HCT116 (cell line): ENCODE data around the gene TMEM174. TPM values are rescaled to one million over a fixed set of nuclear protein-coding genes. Genes with fewer than 3 reads are reported as not detected.
"Not testable (repeated sequence)": the region's sequence is repeated elsewhere in the genome, so short reads cannot be mapped to it uniquely, and the experiment has no call there.

ENCODE experiments used
- ATAC-seq: fragments of 200-7000 bp; cut with Tn5 transposase; 2 replicates; pipeline ENCODE4 v1.9.1; 2020; ENCODE audit warnings: mild to moderate bottlenecking, moderate library complexity
- BruUV-seq: library from RNA; stranded (reverse); fragments of 400-500 nt; replicated peaks from 2 replicates; lab custom pipeline; 2021; lab: Mats Ljungman, UMichigan
- CTCF ChIA-PET: fragments of 300-600 bp; sonication (Branson Sonifier 250); formaldehyde crosslinking; loops from one replicate; lab custom pipeline; 2021; ENCODE audit warnings: antibody characterized with exemption; lab: Charles Lee
- POLR2A ChIA-PET: fragments of 300-600, 350-600 bp; sonication (Branson Sonifier 250); formaldehyde crosslinking; loops from one replicate; lab custom pipeline; 2021; ENCODE audit warnings: antibody characterized with exemption; lab: Charles Lee
- RAD21 ChIA-PET, 2 experiments: fragments of 300-600 bp; sonication (Branson Sonifier 250); formaldehyde crosslinking; loops; one replicate each; lab custom pipeline; 2023; ENCODE audit warnings: low total read pairs in 2 of 2; ENCODE audit not compliant: uncharacterized antibody in 2 of 2, unreplicated experiment in 2 of 2, low non-redundant PET in 1 of 2; lab: Charles Lee
- DNase-seq: peaks from one replicate; pipeline ENCODE4 v3.0.0-alpha.2; 2010; ENCODE audit warnings: low read depth, low spot score
- H2AFZ ChIP-seq: fragments of 200-600 bp; shearing (Covaris generic), sonication (generic); 2 replicates; pipeline ENCODE4 v1.6.1; 2017; ENCODE audit warnings: low read depth, mixed run types, mixed read lengths, antibody characterized with exemption, low read length; ENCODE audit not compliant: poor library complexity, severe bottlenecking
- H3K27ac ChIP-seq: 2 replicates; pipeline ENCODE4 v1.5.1; 2012; ENCODE audit warnings: low read depth, low read length
- H3K27me3 ChIP-seq: fragments of 200-600 bp; sonication (generic); 2 replicates; pipeline ENCODE4 v1.6.1; 2016; ENCODE audit warnings: mixed run types, low read length, mixed read lengths; ENCODE audit not compliant: insufficient read depth
- H3K36me3 ChIP-seq, 2 experiments: fragments of 200-500 bp in 1 of 2; fragments of 200-600 bp in 1 of 2; sonication (Bioruptor generic) in 1 of 2; sonication (generic) in 1 of 2; 2 replicates each; pipeline versions ENCODE4 v1.5.1 to v1.6.1; 2014 to 2016; ENCODE audit warnings: low read length in 2 of 2, inconsistent platforms in 1 of 2, mixed read lengths in 1 of 2, mixed run types in 1 of 2; ENCODE audit not compliant: insufficient read depth in 2 of 2, control insufficient read depth in 1 of 2
- H3K4me1 ChIP-seq, 2 experiments: fragments of 200-600 bp in 1 of 2; sonication (generic) in 1 of 2; 2 replicates each; pipeline versions ENCODE4 v1.5.1 to v1.6.1; 2012 to 2017; ENCODE audit warnings: low read length in 2 of 2, inconsistent platforms in 1 of 2, mild to moderate bottlenecking in 1 of 2, mixed read lengths in 1 of 2, mixed run types in 1 of 2, moderate library complexity in 1 of 2; ENCODE audit not compliant: insufficient read depth in 2 of 2, control insufficient read depth in 1 of 2
- H3K4me2 ChIP-seq: fragments of 200-600 bp; sonication (generic); 2 replicates; pipeline ENCODE4 v1.6.1; 2017; ENCODE audit warnings: mixed run types, low read length, mixed read lengths
- H3K4me3 ChIP-seq, 2 experiments: fragments of 200-600 bp in 1 of 2; sonication (generic) in 1 of 2; replicated peaks in 1 of 2; 2 replicates each; pipeline ENCODE4 v1.5.1; 2011 to 2016; ENCODE audit warnings: low read length in 2 of 2, control low read depth in 1 of 2, low read depth in 1 of 2, mild to moderate bottlenecking in 1 of 2, mixed read lengths in 1 of 2, mixed run types in 1 of 2
- H3K79me2 ChIP-seq: fragments of 200-600 bp; sonication (generic); 2 replicates; pipeline ENCODE4 v1.6.1; 2017; ENCODE audit warnings: mild to moderate bottlenecking, mixed run types, low read length, moderate library complexity, mixed read lengths; ENCODE audit not compliant: insufficient read depth
- H3K9ac ChIP-seq: fragments of 200-600 bp; sonication (generic); 2 replicates; pipeline ENCODE4 v1.6.1; 2016; ENCODE audit warnings: low read length, mixed read lengths
- H3K9me2 ChIP-seq: fragments of 200-600 bp; sonication (generic), shearing (Covaris generic); 2 replicates; pipeline ENCODE4 v1.6.1; 2017; ENCODE audit warnings: mixed run types, mild to moderate bottlenecking, moderate library complexity; ENCODE audit not compliant: insufficient read depth
- H3K9me3 ChIP-seq, 2 experiments: fragments of 200-500 bp in 1 of 2; fragments of 200-600 bp in 1 of 2; sonication (Bioruptor generic) in 1 of 2; sonication (generic) in 1 of 2; 2 replicates each; pipeline ENCODE4 v1.6.1; 2014 to 2017; ENCODE audit warnings: low read length in 2 of 2, mixed read lengths in 2 of 2, inconsistent platforms in 1 of 2, low read depth in 1 of 2, mild to moderate bottlenecking in 1 of 2, mixed run types in 1 of 2, moderate library complexity in 1 of 2; ENCODE audit not compliant: control insufficient read depth in 1 of 2, insufficient read depth in 1 of 2
- H4K20me1 ChIP-seq: fragments of 200-600 bp; sonication (generic), shearing (Covaris generic); 2 replicates; pipeline ENCODE4 v1.6.1; 2017; ENCODE audit warnings: mixed run types, mild to moderate bottlenecking, moderate library complexity; ENCODE audit not compliant: insufficient read depth
- ATF3 ChIP-seq: IDR thresholded peaks from 2 replicates; pipeline ENCODE4 v1.6.1; 2012
- EGR1 ChIP-seq: IDR thresholded peaks from 2 replicates; pipeline ENCODE4 v1.6.1; 2012; ENCODE audit warnings: low read depth
- ELF1 ChIP-seq: IDR thresholded peaks from 2 replicates; pipeline ENCODE4 v1.6.1; 2012; ENCODE audit warnings: low read depth, borderline replicate concordance
- EZH2 ChIP-seq: fragments of 200-600 bp; sonication (generic); IDR thresholded peaks from 2 replicates; pipeline ENCODE4 v1.6.1; 2017; ENCODE audit warnings: antibody characterized with exemption, mixed run types
- EZH2phosphoT487 ChIP-seq: fragments of 200-600 bp; IDR thresholded peaks from 2 replicates; pipeline ENCODE4 v1.6.1; 2018; ENCODE audit warnings: antibody characterized with exemption, borderline replicate concordance
- FOSL1 ChIP-seq: IDR thresholded peaks from 2 replicates; pipeline ENCODE4 v1.6.1; 2012; ENCODE audit warnings: low read depth
- JUND ChIP-seq: IDR thresholded peaks from 2 replicates; pipeline ENCODE4 v1.6.1; 2012
- POLR2A ChIP-seq: IDR thresholded peaks from 2 replicates; pipeline ENCODE4 v1.7.0; 2011; ENCODE audit warnings: borderline replicate concordance; ENCODE audit not compliant: insufficient read depth, insufficient read length; ENCODE audit errors: extremely low read depth
- RAD21 ChIP-seq: IDR thresholded peaks from 2 replicates; pipeline ENCODE4 v1.6.1; 2012; ENCODE audit warnings: low read depth, mild to moderate bottlenecking
- REST ChIP-seq: IDR thresholded peaks from 2 replicates; pipeline ENCODE4 v1.6.1; 2012; ENCODE audit warnings: low read depth
- SRF ChIP-seq: IDR thresholded peaks from 2 replicates; pipeline ENCODE4 v1.6.1; 2012; ENCODE audit warnings: low read depth
- TCF7L2 ChIP-seq: IDR thresholded peaks from 2 replicates; pipeline ENCODE4 v1.7.0; 2011; ENCODE audit warnings: borderline replicate concordance, inconsistent platforms; ENCODE audit not compliant: insufficient read depth, insufficient read length; ENCODE audit errors: extremely low read depth
- YY1 ChIP-seq: IDR thresholded peaks from 2 replicates; pipeline ENCODE4 v1.6.1; 2011; ENCODE audit warnings: low read length, low read depth, moderate library complexity, mild to moderate bottlenecking; ENCODE audit not compliant: insufficient replicate concordance; ENCODE audit errors: extremely low read depth
- ZFX ChIP-seq: fragments of 450-650 bp; IDR thresholded peaks from 2 replicates; pipeline ENCODE4 v1.6.1; 2017
- ZNF274 ChIP-seq: fragments of 200-500 bp; sonication (Bioruptor generic); IDR thresholded peaks from 2 replicates; pipeline ENCODE4 v1.6.1; 2014; ENCODE audit warnings: mild to moderate bottlenecking, low read depth, low read length, inconsistent platforms
- intact Hi-C: fragments of 100-400 bp; cut with micrococcal nuclease; formaldehyde crosslinking; loops from 2 replicates; pipeline ENCODE4 v1.10.0; 2022
- total RNA-seq: library from RNA; stranded (reverse); gene quantifications from one replicate; pipeline ENCODE4 v1.2.1, GENCODE V29; 2021; ENCODE audit not compliant: unreplicated experiment

Gene TMEM174
- total RNA-seq, 1 experiment from 2014 or later: not detected

- CTCF ChIA-PET, DNase-seq, H3K27me3 ChIP-seq, ATAC-seq, H4K20me1 ChIP-seq, POLR2A ChIA-PET, H3K4me2 ChIP-seq, H3K4me3 ChIP-seq, H3K9me3 ChIP-seq, H3K36me3 ChIP-seq, H3K9me2 ChIP-seq, H3K27ac ChIP-seq, H3K79me2 ChIP-seq, H2AFZ ChIP-seq, H3K9ac ChIP-seq, RAD21 ChIA-PET, BruUV-seq: not testable (repeated sequence)
- intact Hi-C loops: loop anchor here (10.0 kb wide), 1 partner anchor 258 kb away; the partner anchor contains the start of gene FCHO2
- peaks cover 6 to 26% of the 10 kb centered on the region in 2 experiments; a peak in 3 of 4 replicates for H3K4me1 ChIP-seq
These were observed 39.7 kb downstream of the TMEM174 start for GRCh38 chr5:73212693-73213092.

- POLR2A ChIA-PET: no interaction called here
These were observed 40.6 kb downstream of the TMEM174 start for GRCh38 chr5:73213566-73213998.

More at GRCh38 chr5:73213566-73213998, 40.6 kb downstream of the TMEM174 start:
- BruUV-seq: no TSS peak
- peaks cover 6 to 28% of the 10 kb centered on the region in 2 experiments; a peak in 3 of 4 replicates for H3K4me1 ChIP-seq
- no peaks in the 10 kb centered on the region for H4K20me1 ChIP-seq
- DNase-seq: no peak
- ATAC-seq: no peak
- no peaks in the 10 kb centered on the region for H3K9me2 ChIP-seq
- H3K27me3 ChIP-seq: no peaks in the 10 kb centered on the region
- H3K4me2 ChIP-seq: peak overlapping the region; percentile 17; the same call in 1 of the 2 replicates
- no peak overlapping the region for H2AFZ ChIP-seq
- no peak overlapping the region for H3K4me3 ChIP-seq
- no peaks in the 10 kb centered on the region for H3K79me2 ChIP-seq
- TF ChIP-seq TCF7L2 (no peak), SRF (no peak), YY1 (no peak), ZNF274 (no peak), POLR2A (no peak), ELF1 (no peak), EZH2phosphoT487 (no peak), RAD21 (no peak), REST (no peak), ZFX (no peak), EZH2 (no peak), ATF3 (no peak), FOSL1 (no peak), EGR1 (no peak), JUND (no peak)
- no peaks in the 10 kb centered on the region for H3K9me3 ChIP-seq
- no peak overlapping the region for H3K9ac ChIP-seq
- no peak overlapping the region for H3K27ac ChIP-seq
- ChIA-PET RAD21 (no interaction called here), CTCF (no interaction called here)
- H3K36me3 ChIP-seq: no peaks in the 10 kb centered on the region
- intact Hi-C loops: loop anchor here (10.0 kb wide), 1 partner anchor 259 kb away; the partner anchor contains the start of gene FCHO2
